Activated CD8-positive, alpha-beta memory T cell treated with anti-CD3 and anti-CD28 coated beads, Interleukin-2, amount 50 U/mL, for 24 hours (primary cell): ENCODE results near the gene ZBTB7C.

Experiments
- DNase-seq: peaks from one replicate; pipeline ENCODE4 v3.0.0-alpha.2; 2020; ENCODE audit errors: extremely low read depth

The ZBTB7C gene

DNA sequence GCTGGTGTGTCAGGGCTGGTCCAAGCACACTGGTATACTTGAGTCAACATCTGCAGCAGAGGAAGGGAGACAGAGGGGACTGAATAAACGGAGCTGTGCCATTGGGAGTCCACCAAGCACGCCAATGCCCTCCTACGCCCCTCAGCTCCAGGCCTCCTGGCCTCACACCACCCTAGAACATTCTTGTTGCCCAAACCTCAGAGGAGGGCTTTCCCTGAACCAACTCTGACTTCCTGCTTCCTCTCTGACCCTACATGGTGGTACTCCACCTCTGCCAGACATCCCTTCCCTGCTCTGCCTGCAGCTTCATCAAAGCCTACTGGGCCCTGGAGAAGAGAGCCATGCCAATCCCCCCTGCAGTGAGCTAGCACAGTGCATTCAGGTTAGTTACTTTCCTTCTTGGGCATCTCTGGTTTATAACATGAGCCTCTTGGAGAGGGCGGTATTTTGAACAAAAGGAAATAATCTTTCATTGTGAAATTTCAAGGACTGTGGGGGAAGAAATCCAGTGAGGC is 54.4 kb downstream of the ZBTB7C start:
- no peak for DNase-seq

DNA sequence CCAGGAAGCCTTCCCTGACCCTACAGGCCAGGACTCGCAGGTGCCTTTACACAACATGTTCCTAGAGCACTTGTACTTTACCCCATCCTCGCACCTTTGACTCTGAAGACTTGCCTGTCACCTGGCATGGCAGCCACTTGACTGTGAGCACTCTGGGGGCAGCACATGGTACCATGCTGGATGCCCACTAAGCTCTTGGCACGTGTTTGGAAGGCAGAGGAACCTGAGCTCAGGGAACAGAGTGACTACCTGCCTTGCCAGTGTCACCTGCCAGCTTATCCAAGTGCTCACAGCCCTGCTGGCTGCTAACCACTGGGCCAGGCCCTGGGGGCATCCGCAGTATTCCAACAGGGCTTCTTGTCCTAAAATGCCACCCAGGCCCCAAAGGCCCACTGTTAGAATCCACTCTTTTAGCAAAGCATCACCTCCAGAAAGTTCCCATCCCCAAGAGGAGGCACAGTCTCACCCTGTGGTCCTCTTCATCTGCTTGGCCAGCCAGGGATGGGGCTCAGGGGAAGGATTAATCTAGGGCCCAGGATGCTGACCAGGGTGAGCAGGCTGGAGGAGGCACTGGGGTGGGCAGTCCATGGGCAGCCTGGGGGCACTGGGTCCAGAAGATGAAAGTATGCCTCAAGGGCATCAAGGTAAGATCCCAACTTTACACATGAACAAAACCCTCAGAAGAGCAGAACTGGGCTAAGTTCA is 57.0 kb downstream of the ZBTB7C start:
- DNase-seq, result no peak

- DNase-seq, result no peak
These were observed 57.8 kb downstream of the ZBTB7C start for GRCh38 chr18:48351216-48352050.

DNA sequence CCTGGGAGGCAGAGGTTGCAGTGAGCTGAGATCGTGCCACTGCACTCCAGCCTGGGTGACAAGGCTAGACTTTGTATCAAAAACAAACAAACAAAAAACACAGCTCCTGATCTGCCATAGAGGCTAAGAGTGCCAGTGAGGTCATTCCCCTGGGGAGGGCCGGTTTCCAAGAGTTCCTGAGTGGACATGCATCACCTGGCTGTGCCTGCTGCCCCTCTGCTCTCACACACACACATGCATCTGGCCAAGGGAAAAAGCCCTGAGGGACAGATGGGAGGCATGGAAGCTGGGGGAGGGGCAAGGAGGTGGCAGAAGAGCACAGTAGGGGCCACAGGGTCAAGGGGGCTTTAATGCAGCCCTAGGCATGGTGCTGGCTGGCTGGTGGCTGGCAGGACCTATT is 60.4 kb downstream of the ZBTB7C start:
- no peak for DNase-seq

DNA sequence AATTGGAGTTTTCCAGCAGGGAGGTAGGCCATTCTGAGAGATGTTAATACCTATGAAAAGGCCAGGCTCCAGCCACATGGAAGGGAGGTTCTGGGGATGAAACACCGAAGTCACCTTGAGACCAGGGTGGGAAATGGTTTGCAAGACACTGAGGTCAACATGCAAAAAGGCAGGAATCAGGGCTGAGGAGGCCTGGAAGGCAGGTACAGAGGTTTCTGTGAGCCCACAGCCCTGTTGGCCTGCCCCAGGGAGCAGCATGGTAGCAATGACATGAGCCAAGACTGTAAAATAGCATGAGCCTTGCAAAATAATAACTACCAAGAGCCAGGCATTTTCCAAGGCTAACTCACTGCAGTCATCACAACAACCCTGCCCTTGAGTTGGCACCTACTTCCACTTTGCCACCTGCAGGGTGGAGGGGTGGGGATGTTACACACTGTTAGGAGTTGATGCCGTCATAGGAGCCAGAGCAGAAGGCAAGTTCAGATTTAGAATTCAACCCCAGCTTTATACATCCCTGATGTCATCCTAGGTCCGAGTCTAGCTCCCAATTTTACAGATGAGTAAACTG is 61.3 kb downstream of the ZBTB7C start:
- DNase-seq, result no peak

DNA sequence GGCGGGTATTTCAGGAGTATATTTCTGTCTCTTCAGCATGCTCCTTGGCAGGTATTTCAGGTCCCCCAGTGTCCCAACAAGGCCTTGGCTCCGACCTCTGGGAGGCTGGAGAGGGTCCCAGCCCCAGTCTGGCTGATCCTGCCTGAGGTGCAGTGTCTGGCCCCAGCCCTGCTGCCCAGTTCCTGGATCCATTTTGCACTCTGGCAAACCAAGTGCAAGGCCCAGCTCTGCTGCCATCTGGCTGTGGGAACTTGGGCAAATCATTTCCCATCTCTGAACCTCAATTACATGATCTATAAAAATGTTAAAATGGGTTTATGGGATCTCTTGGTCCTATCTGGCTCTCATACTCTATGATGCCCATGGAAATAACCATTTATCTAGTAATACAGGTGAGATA is 63.6 kb downstream of the ZBTB7C start:
- DNase-seq, result no peak

DNA sequence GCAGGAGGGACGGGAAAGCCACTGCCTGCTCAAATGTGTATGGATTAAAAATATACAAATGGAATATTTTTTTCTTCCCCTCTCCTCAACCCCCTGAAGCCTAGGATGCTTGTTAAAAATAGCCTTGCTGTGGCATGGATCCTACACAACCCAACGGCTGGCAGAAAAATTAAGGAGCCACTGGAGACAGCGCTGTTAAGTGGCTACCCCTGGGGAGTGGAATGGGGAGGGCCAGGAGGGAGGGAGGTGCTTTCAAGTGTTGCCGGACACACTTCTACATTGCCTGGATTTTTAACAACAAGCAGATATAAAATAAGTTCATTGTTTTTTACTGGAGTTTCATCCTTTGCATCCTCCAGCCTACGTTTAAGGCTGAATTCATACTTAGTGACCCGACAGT is 66.6 kb downstream of the ZBTB7C start:
- no peak for DNase-seq

GRCh38 chr18:48342125-48342524 is 67.1 kb downstream of the ZBTB7C start:
- no peak for DNase-seq

DNA sequence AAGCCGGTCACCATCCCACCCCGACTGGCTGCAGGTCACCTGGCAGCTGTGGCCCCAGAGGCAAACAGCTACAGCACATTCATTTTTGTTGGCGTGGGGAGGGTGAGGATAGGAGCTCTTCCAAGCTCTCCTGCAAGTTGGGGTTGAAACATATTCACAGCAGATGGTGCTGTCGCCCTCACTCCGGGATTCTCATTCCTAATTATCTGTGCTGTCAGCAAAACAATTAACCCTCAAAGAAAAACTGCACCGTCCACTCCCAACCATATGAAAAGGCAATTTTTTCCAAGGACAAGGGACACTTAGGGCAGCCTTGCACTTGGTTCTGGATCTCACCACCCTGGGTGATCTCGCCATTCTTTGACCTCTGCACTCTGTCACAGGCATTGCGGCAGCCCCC is 68.6 kb downstream of the ZBTB7C start:
- DNase-seq, result no peak

DNA sequence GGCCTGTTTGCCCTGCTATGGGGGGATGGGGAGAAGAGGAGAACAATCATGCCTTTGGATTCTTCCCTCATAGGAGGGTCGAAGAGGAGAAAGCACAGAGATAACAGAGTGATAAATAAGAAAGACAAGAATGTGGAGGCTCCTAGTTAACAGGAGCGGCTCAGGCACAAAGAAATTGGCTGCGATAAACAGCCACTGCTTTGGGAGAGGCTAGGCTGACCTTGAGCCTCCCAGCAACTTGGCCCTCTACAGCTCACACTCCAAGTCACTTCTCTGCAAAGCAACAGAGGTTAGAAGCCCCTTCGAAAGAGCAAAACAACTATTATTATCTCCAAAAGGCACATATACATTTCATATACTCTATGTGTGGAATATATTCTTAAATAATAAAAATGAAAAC is 69.5 kb downstream of the ZBTB7C start:
- DNase-seq, result no peak

DNA sequence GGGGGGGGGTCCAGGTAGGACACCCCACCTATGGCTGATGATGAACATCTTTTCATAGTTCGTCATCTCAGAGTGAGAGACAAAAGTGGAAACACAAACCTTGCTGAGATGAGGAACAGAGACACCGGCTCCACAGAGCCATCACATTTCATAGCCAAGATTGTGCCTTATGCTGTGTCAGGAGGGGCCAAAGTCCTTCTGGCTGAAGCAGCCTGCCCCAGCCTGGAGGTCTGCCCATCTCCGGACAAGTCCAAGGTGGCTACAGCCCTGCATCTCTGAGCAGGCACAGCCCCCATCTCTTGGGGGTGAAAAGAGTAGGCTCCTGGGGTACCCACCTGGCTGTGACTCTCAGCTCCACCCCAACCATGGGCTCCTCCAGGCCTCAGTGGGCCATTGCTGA is 70.3 kb downstream of the ZBTB7C start:
- DNase-seq, result no peak

DNA sequence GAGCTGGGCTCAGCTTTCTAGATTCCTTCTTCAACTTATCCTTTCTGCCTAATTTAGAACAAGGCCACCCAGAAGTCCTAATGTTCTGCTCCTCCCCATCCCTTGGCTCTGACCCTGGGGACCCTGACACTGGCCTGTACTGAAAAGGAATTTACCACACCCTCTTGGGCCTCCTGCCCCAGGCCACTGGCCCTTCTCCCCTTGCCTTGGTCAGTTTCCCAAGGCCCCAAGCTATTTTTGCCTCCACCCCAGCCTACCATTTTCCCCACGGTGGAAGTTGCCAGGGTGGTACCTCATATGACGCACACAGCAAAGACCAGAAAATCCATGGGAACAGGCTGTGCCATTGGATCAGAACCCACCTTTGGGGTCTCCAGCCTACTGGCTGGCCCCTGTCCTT is 72.1 kb downstream of the ZBTB7C start:
- no peak for DNase-seq

GRCh38 chr18:48336332-48336731 is 72.9 kb downstream of the ZBTB7C start:
- DNase-seq, result no peak

DNA sequence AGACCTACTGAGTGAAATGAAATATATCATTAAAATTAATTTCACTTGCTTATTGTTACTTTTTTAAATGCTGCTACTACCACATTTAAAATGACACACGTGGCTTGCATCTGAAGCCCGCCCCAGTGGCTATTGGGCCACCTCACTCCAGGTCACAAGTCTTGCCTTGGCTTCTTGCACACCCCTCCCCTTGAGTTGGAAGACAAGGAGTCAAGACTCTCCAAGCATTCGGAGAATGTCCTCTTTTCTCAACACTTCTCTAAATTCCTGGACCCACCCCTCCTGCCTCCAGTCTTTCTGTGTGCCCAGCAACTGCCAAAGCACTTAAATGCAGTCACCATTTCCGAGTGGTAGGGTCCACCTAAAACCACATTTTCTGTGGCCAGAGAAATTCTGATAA is 73.4 kb downstream of the ZBTB7C start:
- DNase-seq, result no peak

DNA sequence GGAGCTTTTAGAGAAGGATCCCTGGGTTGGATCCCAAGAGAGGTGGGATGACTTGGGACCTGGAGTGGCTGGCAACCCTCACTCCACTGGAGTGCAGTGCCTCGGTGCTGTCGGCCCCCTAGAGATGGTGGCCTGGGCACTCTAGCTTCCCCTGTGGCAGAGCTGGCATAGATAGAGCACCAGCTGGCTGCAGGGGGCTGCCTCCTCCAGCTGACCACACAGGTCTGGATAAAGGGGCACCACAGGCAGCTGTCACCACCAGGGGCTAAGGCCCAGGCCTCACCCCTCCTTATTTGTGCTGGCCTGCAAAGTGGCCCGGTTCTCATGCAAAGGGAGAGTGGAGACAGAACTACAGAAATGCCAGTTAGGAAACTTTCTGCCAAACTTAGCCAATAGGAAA is 74.3 kb downstream of the ZBTB7C start:
- no peak for DNase-seq

DNA sequence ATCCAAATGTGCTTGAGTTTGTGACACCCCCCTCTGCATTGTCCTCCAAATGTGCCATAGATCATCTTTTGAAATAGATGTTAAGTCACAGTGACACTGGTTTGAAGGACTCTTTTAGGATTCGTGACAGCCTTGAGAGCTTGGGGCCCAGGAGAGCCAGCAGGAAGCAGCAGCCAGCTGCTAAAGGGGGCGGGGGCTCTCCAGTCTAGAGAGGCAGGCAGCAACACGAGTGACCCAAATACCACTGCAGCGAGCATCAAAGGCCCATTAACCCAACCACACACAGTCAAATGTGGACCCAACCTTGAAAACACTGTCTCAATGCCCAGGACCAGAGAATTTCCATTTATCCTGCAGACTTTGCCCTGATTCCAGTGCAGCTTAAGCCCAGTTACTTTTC is 75.6 kb downstream of the ZBTB7C start:
- no peak for DNase-seq

- no peak for DNase-seq
These were observed 78.9 kb downstream of the ZBTB7C start for GRCh38 chr18:48330016-48330991.

- DNase-seq, result no peak
These were observed 80.5 kb downstream of the ZBTB7C start for GRCh38 chr18:48328473-48329210.

DNA sequence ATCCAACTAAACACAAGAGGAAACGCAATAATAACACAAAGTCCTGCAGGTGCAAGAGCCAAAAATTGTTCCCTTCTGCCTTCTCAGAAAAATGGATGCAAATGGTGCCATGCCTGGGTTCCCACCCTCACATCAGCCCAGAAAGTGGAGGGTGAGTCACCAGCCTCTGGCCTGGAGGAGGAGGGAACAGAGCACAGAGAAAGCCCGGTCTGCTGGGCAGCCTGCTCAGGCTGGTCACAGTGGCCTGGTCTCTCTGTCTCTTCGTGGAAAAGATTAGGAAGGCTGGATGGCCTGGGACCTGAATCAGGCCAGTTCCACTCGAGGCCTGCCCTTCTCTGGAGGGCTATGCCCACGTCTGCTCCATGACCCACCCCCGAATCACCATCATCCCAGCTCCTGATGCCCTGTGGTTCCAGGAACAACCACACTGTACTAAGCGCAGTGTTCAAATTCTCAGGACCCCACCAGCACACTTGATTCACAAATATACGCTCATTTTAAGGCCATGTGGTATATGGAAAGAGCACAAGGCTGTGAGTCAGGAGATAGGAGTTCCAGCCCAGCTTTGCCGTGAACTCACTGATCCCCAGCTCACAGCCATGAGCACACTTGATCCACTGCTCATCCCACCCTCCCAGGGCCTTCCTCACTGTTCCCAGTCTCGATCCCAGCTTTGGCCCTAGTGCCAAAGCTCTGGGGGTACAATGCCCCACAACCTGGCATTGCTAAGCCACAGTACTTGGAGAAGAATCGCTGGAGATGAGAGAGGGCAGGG is 82.1 kb downstream of the ZBTB7C start:
- DNase-seq, result no peak

- DNase-seq, result no peak
These were observed 84.0 kb downstream of the ZBTB7C start for GRCh38 chr18:48325115-48325665.
